Peyer's patch (tissue), 4 donors: Measurements from ENCODE around the gene ABL2.

Source experiments
- POLR2A ChIP-seq, 2 donors: fragments of 450-650 bp; IDR thresholded peaks; one replicate each; pipeline ENCODE4 v1.5.1; 2017; ENCODE audit warnings: antibody characterized with exemption in 2 of 2, mild to moderate bottlenecking in 2 of 2, moderate library complexity in 2 of 2
- TF ChIP-seq, protein P1 (sequence below), 6 experiments: fragments of 450-650 bp in 4 of 6; fragments of 200-600 bp in 2 of 6; sonication (generic) in 1 of 6; IDR thresholded peaks; one replicate each; pipeline ENCODE4 v1.5.1; 2017 to 2019; ENCODE audit warnings: antibody characterized with exemption in 6 of 6, mild to moderate bottlenecking in 3 of 6, moderate library complexity in 1 of 6

DNA sequence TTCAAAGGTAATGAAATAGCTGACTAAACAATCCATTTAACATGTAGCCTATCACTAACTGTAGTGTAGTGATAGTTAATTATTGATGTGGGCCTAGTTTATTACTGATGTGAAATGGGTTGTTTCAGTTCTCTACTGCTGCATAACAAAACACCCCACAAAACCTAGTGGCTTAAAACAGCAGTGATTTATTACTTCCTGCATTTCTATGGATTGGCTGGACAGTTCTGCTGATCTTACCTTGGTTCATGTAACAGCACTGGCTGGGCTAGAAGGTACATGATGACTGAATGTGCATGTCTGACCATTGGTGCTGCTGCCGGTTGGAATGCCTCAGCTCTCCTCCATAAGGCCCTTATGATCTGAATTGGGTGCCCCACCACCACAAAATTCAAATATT, 5.4 kb upstream of the ABL2 start:
- TF ChIP-seq, protein P1, sequence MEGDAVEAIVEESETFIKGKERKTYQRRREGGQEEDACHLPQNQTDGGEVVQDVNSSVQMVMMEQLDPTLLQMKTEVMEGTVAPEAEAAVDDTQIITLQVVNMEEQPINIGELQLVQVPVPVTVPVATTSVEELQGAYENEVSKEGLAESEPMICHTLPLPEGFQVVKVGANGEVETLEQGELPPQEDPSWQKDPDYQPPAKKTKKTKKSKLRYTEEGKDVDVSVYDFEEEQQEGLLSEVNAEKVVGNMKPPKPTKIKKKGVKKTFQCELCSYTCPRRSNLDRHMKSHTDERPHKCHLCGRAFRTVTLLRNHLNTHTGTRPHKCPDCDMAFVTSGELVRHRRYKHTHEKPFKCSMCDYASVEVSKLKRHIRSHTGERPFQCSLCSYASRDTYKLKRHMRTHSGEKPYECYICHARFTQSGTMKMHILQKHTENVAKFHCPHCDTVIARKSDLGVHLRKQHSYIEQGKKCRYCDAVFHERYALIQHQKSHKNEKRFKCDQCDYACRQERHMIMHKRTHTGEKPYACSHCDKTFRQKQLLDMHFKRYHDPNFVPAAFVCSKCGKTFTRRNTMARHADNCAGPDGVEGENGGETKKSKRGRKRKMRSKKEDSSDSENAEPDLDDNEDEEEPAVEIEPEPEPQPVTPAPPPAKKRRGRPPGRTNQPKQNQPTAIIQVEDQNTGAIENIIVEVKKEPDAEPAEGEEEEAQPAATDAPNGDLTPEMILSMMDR (IDR thresholded peaks at IDR 0.05), result no peak
- TF ChIP-seq POLR2A (IDR thresholded peaks at IDR 0.05), result no peak
